Neural progenitor cell (in vitro differentiated cells): ENCODE data around the gene MTARC1. TPM values are rescaled to one million over a fixed set of nuclear protein-coding genes. Genes with fewer than 3 reads are reported as not detected.

Experiments
- DNase-seq: peaks from one replicate; pipeline ENCODE4 v3.0.0-alpha.2; 2016; ENCODE audit warnings: low spot score
- H2AFZ ChIP-seq: fragments of 200-600 bp; sonication (generic); replicated peaks from 2 replicates; pipeline ENCODE4 v1.6.1; 2016; ENCODE audit warnings: antibody characterized with exemption
- H3F3A ChIP-seq: fragments of 200-600 bp; sonication (generic); 2 replicates; pipeline ENCODE4 v1.6.1; 2016; ENCODE audit warnings: antibody characterized with exemption, low read depth
- H3K27ac ChIP-seq: fragments of 200-600 bp; sonication (generic); 2 replicates; pipeline ENCODE4 v1.5.1; 2016; ENCODE audit warnings: mild to moderate bottlenecking
- H3K27me3 ChIP-seq: fragments of 200-600 bp; sonication (generic); 2 replicates; pipeline ENCODE4 v1.6.1; 2016; ENCODE audit warnings: mild to moderate bottlenecking, moderate library complexity
- H3K36me3 ChIP-seq: fragments of 200-600 bp; sonication (generic); 2 replicates; pipeline ENCODE4 v1.5.1; 2016
- H3K4me1 ChIP-seq: fragments of 200-600 bp; sonication (generic); 2 replicates; pipeline ENCODE4 v1.6.1; 2016; ENCODE audit warnings: mixed run types
- H3K4me2 ChIP-seq: fragments of 200-600 bp; sonication (generic); 2 replicates; pipeline ENCODE4 v1.6.1; 2016
- H3K4me3 ChIP-seq: fragments of 200-600 bp; sonication (generic); 2 replicates; pipeline ENCODE4 v1.5.1; 2016
- H3K79me2 ChIP-seq: fragments of 200-600 bp; sonication (generic); 2 replicates; pipeline ENCODE4 v1.6.1; 2016; ENCODE audit warnings: low read depth
- H3K9ac ChIP-seq: fragments of 200-600 bp; sonication (generic); 2 replicates; pipeline ENCODE4 v1.6.1; 2016
- H3K9me3 ChIP-seq: fragments of 200-600 bp; sonication (generic); 2 replicates; pipeline ENCODE4 v1.5.1; 2016; ENCODE audit warnings: low read depth
- H4K20me1 ChIP-seq: fragments of 200-600 bp; sonication (generic); 2 replicates; pipeline ENCODE4 v1.6.1; 2016; ENCODE audit warnings: low read depth
- H3K27ac Mint-ChIP-seq: 3 replicates; pipeline ENCODE4 v1.8.0; 2021; ENCODE audit warnings: mixed read lengths
- H3K27me3 Mint-ChIP-seq: 2 replicates; pipeline ENCODE4 v1.8.0; 2022; ENCODE audit warnings: low read depth, mild to moderate bottlenecking, inconsistent platforms, moderate library complexity, mixed read lengths; ENCODE audit not compliant: insufficient read depth
- H3K36me3 Mint-ChIP-seq: 3 replicates; pipeline ENCODE4 v1.8.0; 2021; ENCODE audit warnings: mixed read lengths
- H3K4me1 Mint-ChIP-seq: 3 replicates; pipeline ENCODE4 v1.8.0; 2021; ENCODE audit warnings: mixed read lengths
- H3K4me3 Mint-ChIP-seq: 3 replicates; pipeline ENCODE4 v1.8.0; 2021; ENCODE audit warnings: mild to moderate bottlenecking, moderate library complexity, mixed read lengths
- H3K9me3 Mint-ChIP-seq: 3 replicates; pipeline ENCODE4 v1.8.0; 2020; ENCODE audit warnings: mixed read lengths
- EZH2 ChIP-seq: fragments of 200-600 bp; sonication (generic); IDR thresholded peaks from 2 replicates; pipeline ENCODE4 v1.6.1; 2017; ENCODE audit warnings: antibody characterized with exemption, mild to moderate bottlenecking, moderate library complexity
- EZH2phosphoT487 ChIP-seq: fragments of 200-600 bp; sonication (generic); IDR thresholded peaks from 2 replicates; pipeline ENCODE4 v1.6.1; 2017; ENCODE audit warnings: antibody characterized with exemption
- total RNA-seq: library from RNA; depleted of rRNA; stranded (reverse); fragments of >200 nt; gene quantifications from 2 replicates; pipeline ENCODE4 v1.2.3, GENCODE V29; 2015; ENCODE audit warnings: low replicate concordance
- TF ChIP-seq, protein P1 (sequence below): fragments of 200-600 bp; sonication (generic); IDR thresholded peaks from 2 replicates; pipeline ENCODE4 v1.5.1; 2017; ENCODE audit warnings: antibody characterized with exemption, mild to moderate bottlenecking

MTARC1 gene
- total RNA-seq, 1 donor from 2014 or later, result 11.3 TPM

DNA sequence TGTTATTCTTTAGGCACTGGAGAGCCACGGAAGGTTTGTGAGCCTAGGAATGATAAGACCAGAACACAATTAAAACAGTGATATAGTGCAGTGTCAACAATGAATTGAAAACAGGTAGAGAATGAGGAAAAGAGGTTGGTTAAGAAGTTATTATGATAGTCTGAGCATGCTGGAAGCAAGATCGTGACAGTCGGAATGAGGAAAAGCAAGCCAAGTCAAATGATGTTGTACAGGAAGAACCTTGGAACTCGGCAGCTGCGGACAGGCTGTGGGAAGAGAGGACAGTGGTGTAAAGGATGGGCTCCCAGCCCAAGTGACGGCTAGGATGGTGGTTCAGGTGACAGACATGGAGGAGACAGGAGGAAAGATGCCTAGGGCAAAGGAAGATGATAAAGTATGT, 25.6 kb downstream of the MTARC1 start:
- Histone ChIP-seq H3K27ac (no peak overlapping the region), H4K20me1 (no peaks in the 10 kb centered on the region), H3K79me2 (no peaks in the 10 kb centered on the region), H3K4me1 (no peaks in the 10 kb centered on the region), H3K36me3 (no peaks in the 10 kb centered on the region), H3K4me2 (no peak overlapping the region), H3F3A (peaks cover 3% of the 10 kb centered on the region), H3K9me3 (no peaks in the 10 kb centered on the region), H3K27me3 (no peaks in the 10 kb centered on the region), H3K4me3 (no peak overlapping the region), H2AFZ (no peak overlapping the region), H3K9ac (no peak overlapping the region)
- Mint-ChIP-seq H3K27me3 (peaks cover 7% of the 10 kb centered on the region), H3K9me3 (no peaks in the 10 kb centered on the region), H3K4me1 (peaks cover 4% of the 10 kb centered on the region), H3K4me3 (no peak overlapping the region), H3K27ac (no peak overlapping the region), H3K36me3 (peaks cover 14% of the 10 kb centered on the region)
- no peak for DNase-seq
- no peak for TF ChIP-seq EZH2
- TF ChIP-seq, protein P1, sequence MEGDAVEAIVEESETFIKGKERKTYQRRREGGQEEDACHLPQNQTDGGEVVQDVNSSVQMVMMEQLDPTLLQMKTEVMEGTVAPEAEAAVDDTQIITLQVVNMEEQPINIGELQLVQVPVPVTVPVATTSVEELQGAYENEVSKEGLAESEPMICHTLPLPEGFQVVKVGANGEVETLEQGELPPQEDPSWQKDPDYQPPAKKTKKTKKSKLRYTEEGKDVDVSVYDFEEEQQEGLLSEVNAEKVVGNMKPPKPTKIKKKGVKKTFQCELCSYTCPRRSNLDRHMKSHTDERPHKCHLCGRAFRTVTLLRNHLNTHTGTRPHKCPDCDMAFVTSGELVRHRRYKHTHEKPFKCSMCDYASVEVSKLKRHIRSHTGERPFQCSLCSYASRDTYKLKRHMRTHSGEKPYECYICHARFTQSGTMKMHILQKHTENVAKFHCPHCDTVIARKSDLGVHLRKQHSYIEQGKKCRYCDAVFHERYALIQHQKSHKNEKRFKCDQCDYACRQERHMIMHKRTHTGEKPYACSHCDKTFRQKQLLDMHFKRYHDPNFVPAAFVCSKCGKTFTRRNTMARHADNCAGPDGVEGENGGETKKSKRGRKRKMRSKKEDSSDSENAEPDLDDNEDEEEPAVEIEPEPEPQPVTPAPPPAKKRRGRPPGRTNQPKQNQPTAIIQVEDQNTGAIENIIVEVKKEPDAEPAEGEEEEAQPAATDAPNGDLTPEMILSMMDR, result no peak

DNA sequence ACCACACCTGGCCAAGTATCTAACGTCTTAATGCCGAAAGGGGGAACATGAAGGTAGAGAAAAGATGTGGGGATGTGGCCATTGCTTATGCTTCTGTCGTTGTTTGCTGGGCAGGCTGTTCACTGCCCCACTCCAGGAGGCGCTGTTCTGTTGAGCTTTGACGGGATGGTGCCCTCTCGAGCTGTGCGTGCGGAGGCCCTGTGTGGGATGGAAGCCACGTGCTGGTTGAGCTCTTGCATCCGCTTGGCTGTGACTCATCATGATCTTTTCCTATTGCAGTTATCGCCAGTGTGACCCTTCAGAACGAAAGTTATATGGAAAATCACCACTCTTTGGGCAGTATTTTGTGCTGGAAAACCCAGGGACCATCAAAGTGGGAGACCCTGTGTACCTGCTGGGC, 26.3 kb downstream of the MTARC1 start:
- Mint-ChIP-seq H3K27me3 (peaks cover 6% of the 10 kb centered on the region), H3K36me3 (peaks cover 14% of the 10 kb centered on the region), H3K4me3 (no peak overlapping the region), H3K4me1 (peaks cover 4% of the 10 kb centered on the region), H3K9me3 (no peaks in the 10 kb centered on the region), H3K27ac (no peak overlapping the region)
- peaks cover 3% of the 10 kb centered on the region for H3F3A ChIP-seq
- H3K4me1 ChIP-seq, result no peaks in the 10 kb centered on the region
- H3K9me3 ChIP-seq, result no peaks in the 10 kb centered on the region
- no peak overlapping the region for H3K27ac ChIP-seq
- H3K4me3 ChIP-seq, result no peak overlapping the region
- no peak for TF ChIP-seq EZH2phosphoT487
- TF ChIP-seq, protein P1, result peak; percentile 21
- DNase-seq, result no peak
- H3K27me3 ChIP-seq, result no peaks in the 10 kb centered on the region
- H3K9ac ChIP-seq, result no peak overlapping the region
- no peaks in the 10 kb centered on the region for H4K20me1 ChIP-seq
- no peak overlapping the region for H2AFZ ChIP-seq
- H3K36me3 ChIP-seq, result no peaks in the 10 kb centered on the region
- H3K4me2 ChIP-seq, result no peak overlapping the region
- no peaks in the 10 kb centered on the region for H3K79me2 ChIP-seq

DNA sequence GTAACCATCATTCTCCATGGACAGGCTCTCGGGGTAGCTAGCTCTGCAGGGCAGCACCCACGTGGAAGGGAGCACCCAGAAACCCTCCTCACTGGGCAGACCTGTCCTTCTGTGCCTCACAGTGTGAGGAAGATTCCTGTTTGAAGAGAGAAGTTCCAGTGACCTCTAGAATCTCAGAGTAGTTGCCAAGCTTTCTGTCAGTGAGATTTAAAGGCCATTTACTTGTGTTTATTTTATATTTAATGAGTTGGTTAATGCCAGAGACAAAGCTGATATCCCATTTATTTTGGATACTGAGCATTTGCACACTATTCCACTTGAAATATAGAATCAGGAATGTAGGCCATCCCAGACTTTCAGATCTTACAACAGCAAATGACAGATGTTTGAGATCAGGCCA, 28.7 kb downstream of the MTARC1 start:
- Mint-ChIP-seq H3K9me3 (no peaks in the 10 kb centered on the region), H3K36me3 (peaks cover 17% of the 10 kb centered on the region), H3K27me3 (peaks cover 4% of the 10 kb centered on the region), H3K27ac (no peak overlapping the region), H3K4me3 (no peak overlapping the region), H3K4me1 (no peaks in the 10 kb centered on the region)
- Histone ChIP-seq H3F3A (no peaks in the 10 kb centered on the region), H3K36me3 (no peaks in the 10 kb centered on the region), H3K4me2 (no peak overlapping the region), H2AFZ (no peak overlapping the region), H3K9me3 (no peaks in the 10 kb centered on the region), H3K79me2 (no peaks in the 10 kb centered on the region), H3K27me3 (no peaks in the 10 kb centered on the region), H4K20me1 (no peaks in the 10 kb centered on the region), H3K9ac (no peak overlapping the region), H3K4me3 (no peak overlapping the region), H3K4me1 (no peaks in the 10 kb centered on the region), H3K27ac (no peak overlapping the region)
- no peak for TF ChIP-seq EZH2phosphoT487
- TF ChIP-seq, protein P1, result no peak
- no peak for TF ChIP-seq EZH2
- DNase-seq, result no peak

DNA sequence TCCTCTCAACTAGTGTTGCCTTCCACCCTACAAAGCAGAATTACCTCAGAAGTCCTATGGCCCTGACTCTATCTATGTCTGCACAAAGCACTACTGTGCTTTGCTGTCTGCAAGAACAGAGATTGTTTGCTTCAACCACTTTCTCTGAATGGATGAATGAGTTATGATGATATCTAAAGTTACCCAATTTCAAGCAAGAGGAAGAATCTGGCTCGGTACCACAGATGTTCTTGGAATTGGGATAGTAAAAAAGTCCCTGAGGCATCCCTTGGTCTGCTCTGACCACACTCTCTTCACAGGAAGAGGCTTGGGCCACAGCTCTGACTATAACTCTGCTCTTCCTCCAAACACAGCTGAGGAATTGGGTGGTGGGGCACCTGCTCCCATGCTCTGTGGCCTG, 31.2 kb downstream of the MTARC1 start:
- Histone ChIP-seq H3K4me1 (no peaks in the 10 kb centered on the region), H3K4me2 (no peak overlapping the region), H3K4me3 (no peak overlapping the region), H2AFZ (no peak overlapping the region), H3K27me3 (no peaks in the 10 kb centered on the region), H3K9me3 (no peaks in the 10 kb centered on the region), H3K36me3 (no peaks in the 10 kb centered on the region), H3K27ac (no peak overlapping the region), H3K79me2 (no peaks in the 10 kb centered on the region), H3F3A (no peaks in the 10 kb centered on the region), H4K20me1 (no peaks in the 10 kb centered on the region), H3K9ac (no peak overlapping the region)
- TF ChIP-seq EZH2 (no peak), EZH2phosphoT487 (no peak)
- TF ChIP-seq, protein P1, result no peak
- H3K36me3 Mint-ChIP-seq, result peaks cover 12% of the 10 kb centered on the region
- no peak overlapping the region for H3K4me3 Mint-ChIP-seq
- no peak overlapping the region for H3K27ac Mint-ChIP-seq
- H3K27me3 Mint-ChIP-seq, result no peaks in the 10 kb centered on the region
- no peak for DNase-seq
- H3K9me3 Mint-ChIP-seq, result no peaks in the 10 kb centered on the region
- H3K4me1 Mint-ChIP-seq, result no peaks in the 10 kb centered on the region
